ENCODE results near the gene YTHDC1.

- TF ChIP-seq POLR2A (IDR thresholded peaks at IDR 0.05) (no peak), CTCF (IDR thresholded peaks at IDR 0.05) (no peak)
Observed at GRCh38 chr4:68338625-68339024, 11.3 kb downstream of the YTHDC1 start.

All from ovary (tissue), 3 donors.